Progenitor cell of endocrine pancreas (in vitro differentiated cells): ENCODE data around the gene ADAMTS14. TPM values are rescaled to one million over a fixed set of nuclear protein-coding genes. Genes with fewer than 3 reads are reported as not detected.

Experiments used
- DNase-seq: peaks from one replicate; pipeline ENCODE4 v3.0.0; 2021; ENCODE audit warnings: low spot score; ENCODE audit not compliant: unreplicated experiment
- H3K27ac Mint-ChIP-seq: 2 replicates; pipeline ENCODE4 v1.8.0; 2021; ENCODE audit warnings: mild to moderate bottlenecking, moderate library complexity, mixed read lengths
- H3K27me3 Mint-ChIP-seq: 2 replicates; pipeline ENCODE4 v1.8.0; 2021; ENCODE audit warnings: mixed read lengths
- H3K36me3 Mint-ChIP-seq: 2 replicates; pipeline ENCODE4 v1.8.0; 2022; ENCODE audit warnings: mixed read lengths; ENCODE audit not compliant: insufficient read depth
- H3K4me1 Mint-ChIP-seq: 2 replicates; pipeline ENCODE4 v1.8.0; 2021; ENCODE audit warnings: low read depth, mixed read lengths
- H3K4me3 Mint-ChIP-seq: 2 replicates; pipeline ENCODE4 v1.8.0; 2021; ENCODE audit warnings: low read depth, mild to moderate bottlenecking, moderate library complexity, mixed read lengths
- H3K9me3 Mint-ChIP-seq: 2 replicates; pipeline ENCODE4 v1.8.0; 2021; ENCODE audit warnings: low read depth, mixed read lengths
- total RNA-seq: library from RNA; stranded (reverse); gene quantifications from 2 replicates; pipeline ENCODE4 v1.2.1, GENCODE V29; 2021
- TF ChIP-seq, protein P1 (sequence below): fragments of 200-600 bp; sonication (generic); IDR thresholded peaks from one replicate; pipeline ENCODE4 v1.5.0; 2021; ENCODE audit warnings: antibody characterized with exemption, mild to moderate bottlenecking; ENCODE audit not compliant: unreplicated experiment

ADAMTS14 gene
- total RNA-seq, 1 donor from 2014 or later = 0.05 TPM

DNA sequence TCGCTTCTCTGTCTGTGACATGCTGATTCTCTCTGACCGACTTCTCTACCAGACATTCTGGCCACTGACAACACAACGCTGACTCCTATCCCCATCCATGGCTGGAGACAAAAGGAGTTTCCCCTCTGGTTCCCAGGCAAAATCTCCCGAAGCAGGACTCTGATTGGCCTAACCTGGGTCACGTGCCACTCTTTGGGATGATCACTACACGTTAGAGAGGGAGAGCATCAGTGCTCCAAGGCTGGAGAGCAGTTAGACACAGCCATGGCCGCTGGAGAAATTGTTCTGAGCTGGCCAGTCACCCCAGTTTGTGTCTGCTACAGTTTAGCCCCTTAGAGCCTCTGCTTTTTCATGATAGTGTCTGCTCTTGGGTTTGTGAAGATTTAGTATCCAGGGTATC lies 38.9 kb downstream of the ADAMTS14 start:
- Mint-ChIP-seq H3K36me3 (no peaks in the 10 kb centered on the region), H3K9me3 (no peaks in the 10 kb centered on the region), H3K27ac (no peak overlapping the region), H3K4me1 (no peaks in the 10 kb centered on the region), H3K27me3 (peaks cover 3% of the 10 kb centered on the region), H3K4me3 (no peak overlapping the region)
- TF ChIP-seq, protein P1, sequence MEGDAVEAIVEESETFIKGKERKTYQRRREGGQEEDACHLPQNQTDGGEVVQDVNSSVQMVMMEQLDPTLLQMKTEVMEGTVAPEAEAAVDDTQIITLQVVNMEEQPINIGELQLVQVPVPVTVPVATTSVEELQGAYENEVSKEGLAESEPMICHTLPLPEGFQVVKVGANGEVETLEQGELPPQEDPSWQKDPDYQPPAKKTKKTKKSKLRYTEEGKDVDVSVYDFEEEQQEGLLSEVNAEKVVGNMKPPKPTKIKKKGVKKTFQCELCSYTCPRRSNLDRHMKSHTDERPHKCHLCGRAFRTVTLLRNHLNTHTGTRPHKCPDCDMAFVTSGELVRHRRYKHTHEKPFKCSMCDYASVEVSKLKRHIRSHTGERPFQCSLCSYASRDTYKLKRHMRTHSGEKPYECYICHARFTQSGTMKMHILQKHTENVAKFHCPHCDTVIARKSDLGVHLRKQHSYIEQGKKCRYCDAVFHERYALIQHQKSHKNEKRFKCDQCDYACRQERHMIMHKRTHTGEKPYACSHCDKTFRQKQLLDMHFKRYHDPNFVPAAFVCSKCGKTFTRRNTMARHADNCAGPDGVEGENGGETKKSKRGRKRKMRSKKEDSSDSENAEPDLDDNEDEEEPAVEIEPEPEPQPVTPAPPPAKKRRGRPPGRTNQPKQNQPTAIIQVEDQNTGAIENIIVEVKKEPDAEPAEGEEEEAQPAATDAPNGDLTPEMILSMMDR = no peak
- DNase-seq = no peak

DNA sequence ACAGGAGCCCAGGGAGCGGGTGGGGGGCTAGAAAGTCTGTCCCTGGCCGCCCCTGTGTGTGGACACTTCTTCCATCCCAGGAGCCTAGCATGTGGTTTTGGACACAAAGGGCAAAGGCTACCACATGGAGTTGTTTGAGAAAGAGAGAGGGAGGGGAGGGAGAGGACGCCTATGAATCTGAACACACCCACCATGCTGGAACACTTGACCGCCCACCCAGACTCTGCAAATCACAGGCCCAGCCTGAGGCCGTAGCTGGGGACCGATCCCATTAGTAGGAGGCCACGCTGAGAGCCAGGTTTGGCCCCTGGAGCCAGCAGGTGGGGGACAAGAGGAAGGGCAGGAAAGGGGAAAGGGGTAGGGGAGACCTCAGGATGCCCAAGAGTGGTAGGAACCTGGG lies 39.6 kb downstream of the ADAMTS14 start:
- Mint-ChIP-seq H3K36me3 (no peaks in the 10 kb centered on the region), H3K4me1 (no peaks in the 10 kb centered on the region), H3K27me3 (peaks cover 3% of the 10 kb centered on the region), H3K9me3 (no peaks in the 10 kb centered on the region), H3K27ac (no peak overlapping the region), H3K4me3 (no peak overlapping the region)
- DNase-seq = no peak
- TF ChIP-seq, protein P1 = no peak

DNA sequence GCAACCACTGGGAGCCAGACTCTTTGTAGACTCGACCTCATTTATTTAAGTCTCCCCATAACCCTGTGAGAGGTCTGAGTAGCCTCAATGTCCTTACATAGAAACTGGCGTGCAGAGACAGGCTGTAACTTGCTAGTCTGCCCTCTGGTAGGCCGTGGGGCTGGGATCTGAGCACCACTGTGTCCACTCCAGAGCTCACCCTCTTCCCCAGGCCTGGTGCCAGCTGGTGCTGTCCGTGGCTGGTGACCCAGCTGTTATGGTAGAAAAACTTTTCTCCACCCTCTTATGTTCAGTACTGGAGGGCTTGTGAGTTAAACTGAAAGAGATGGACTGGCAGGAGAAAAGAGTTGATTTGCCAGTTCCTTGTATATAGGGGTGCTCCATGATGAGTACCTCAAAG lies 41.9 kb downstream of the ADAMTS14 start:
- Mint-ChIP-seq H3K36me3 (no peaks in the 10 kb centered on the region), H3K9me3 (no peaks in the 10 kb centered on the region), H3K27ac (no peak overlapping the region), H3K27me3 (peaks cover 6% of the 10 kb centered on the region), H3K4me3 (no peak overlapping the region), H3K4me1 (no peaks in the 10 kb centered on the region)
- TF ChIP-seq, protein P1 = no peak
- no peak for DNase-seq

DNA sequence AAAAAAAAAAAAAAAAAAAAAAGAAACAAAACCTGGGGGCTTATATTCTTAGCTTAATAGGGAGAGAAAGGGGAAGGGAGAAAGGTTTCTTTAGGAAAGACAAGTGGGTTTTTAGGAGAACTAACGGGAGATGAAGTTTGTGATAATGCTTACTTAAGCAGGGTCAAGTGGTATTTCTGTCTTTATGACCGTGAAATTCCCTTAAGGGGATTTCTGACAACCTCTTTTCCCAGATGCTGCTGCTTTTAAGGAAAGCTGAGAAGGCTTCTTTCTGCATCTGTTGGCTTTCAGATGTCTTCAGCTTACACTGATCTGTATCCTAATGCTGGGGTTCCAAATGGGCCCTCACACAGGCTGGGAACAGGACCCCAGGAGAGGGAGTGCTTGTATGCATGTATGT lies 42.6 kb downstream of the ADAMTS14 start:
- Mint-ChIP-seq H3K4me3 (no peak overlapping the region), H3K4me1 (no peaks in the 10 kb centered on the region), H3K36me3 (no peaks in the 10 kb centered on the region), H3K27ac (no peak overlapping the region), H3K9me3 (no peaks in the 10 kb centered on the region), H3K27me3 (peaks cover 6% of the 10 kb centered on the region)
- no peak for DNase-seq
- TF ChIP-seq, protein P1 = no peak

DNA sequence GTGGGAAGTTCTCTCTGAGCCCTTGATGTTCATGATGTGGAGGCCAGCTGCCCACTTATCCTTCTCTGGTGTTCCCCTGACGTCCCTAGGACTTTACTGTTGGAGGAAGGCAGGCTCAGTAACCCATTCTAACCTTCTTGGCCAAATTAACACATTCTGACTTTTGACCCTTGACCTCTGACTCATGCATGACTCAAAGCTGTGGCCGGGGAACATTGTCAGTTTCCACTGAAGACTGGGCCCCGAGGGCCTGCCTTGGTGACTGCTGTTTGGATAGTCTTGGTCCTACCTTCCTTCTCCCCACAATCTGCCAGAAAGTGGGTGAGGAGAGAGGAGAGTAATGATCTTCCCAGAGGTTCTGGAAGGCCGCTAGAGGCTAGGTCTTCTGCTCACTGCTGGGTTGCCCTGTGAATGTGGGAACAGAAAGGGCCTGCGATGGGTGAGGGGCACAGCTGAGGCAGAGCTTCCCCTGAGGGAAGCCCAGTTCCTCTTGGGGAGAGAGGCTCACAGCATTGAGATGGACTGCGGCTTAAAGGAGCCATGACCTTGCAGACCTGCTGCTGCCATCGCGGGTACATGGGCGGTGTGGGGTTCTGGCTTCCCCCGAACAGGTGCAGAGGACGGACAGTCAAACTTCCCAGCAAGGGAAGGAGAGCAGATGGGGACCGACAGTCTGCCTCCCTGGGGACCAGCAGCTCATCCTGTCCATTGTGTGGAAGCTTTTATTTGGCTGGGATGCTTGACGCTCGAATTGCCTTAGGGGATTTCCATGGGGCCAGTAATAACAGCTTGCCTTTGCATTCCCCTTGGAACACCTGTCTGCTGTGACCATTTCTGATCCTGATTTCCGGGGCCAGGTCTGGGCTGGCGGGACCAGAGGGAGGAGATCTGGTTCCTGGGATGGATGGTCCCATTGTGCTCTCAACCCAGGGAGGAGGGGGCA lies 43.8 kb downstream of the ADAMTS14 start:
- Mint-ChIP-seq H3K4me1 (no peaks in the 10 kb centered on the region), H3K27me3 (peaks cover 3% of the 10 kb centered on the region), H3K36me3 (no peaks in the 10 kb centered on the region), H3K9me3 (no peaks in the 10 kb centered on the region), H3K4me3 (no peak overlapping the region), H3K27ac (peak overlapping the region; percentile 81)
- TF ChIP-seq, protein P1 = no peak
- DNase-seq = no peak
